ENCODE measurements around the gene CGB8.

CGB8 gene

DNA sequence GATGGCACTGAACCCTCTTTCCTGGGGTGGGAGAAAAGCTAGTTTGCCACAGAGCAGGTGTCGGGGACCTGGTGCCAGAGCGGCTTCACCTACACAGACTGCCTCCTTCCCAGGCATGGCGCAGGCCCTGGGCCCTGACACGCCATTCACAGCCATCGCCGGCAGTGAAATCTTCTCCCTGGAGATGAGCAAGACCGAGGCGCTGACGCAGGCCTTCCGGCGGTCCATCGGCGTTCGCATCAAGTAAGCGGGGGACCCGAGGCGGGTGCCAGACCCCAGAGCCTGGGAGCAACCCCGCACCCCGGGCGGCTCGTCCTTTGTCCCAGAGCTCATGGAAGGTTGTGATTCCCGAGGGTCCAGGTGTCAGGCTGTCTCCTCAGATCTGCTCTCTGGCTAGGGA, 42.0 kb downstream of the CGB8 start:
- no peak for DNase-seq (ENCODE audit: low read depth)

- DNase-seq (ENCODE audit: low read depth), result no peak
Measured at GRCh38 chr19:49004964-49005614, 43.8 kb downstream of the CGB8 start.

DNA sequence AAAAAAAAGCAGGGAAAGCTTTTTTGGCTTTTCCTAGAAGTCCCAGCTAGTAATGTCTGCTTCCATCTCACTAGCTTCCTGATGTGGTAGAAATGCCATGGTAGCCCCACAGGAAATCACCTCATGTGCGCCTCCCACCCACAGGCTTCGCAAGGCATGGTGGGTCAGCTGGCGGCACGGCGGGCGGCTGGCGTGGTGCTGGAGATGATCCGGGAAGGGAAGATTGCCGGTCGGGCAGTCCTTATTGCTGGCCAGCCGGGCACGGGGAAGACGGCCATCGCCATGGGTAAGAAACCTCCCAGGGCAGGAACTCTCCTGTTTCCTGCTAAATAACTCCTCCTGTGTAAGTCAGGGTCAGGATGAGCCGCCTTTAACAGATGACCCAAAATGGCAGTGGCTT, 44.8 kb downstream of the CGB8 start:
- no peak for DNase-seq (ENCODE audit: low read depth)

- peak; percentile 39 for DNase-seq (ENCODE audit: low read depth)
Measured at GRCh38 chr19:48999481-49000325, 49.2 kb downstream of the CGB8 start.

DNA sequence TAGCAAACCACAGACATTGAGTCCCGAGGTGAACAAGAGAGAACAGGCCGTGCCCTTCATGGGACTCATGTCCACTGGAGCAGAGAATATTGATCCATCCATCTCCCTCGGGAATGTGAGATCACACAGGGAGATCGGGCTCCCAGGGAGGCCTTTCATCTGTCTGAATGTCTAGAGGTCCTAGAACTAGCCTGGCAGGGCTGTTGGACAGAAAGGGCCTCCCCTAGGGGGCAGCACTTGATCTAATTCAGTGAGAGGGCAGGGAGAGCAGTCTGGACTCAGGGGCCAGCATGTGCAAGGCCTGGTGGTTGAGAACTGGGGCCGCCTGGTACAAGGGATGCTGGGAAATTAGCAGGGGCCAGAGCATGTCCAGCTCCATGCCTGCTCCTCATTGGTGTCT, 50.9 kb downstream of the CGB8 start:
- DNase-seq (ENCODE audit: low read depth), result no peak
